IMR-90 (cell line): ENCODE results near the gene PROZ. TPM values are rescaled to one million over a fixed set of nuclear protein-coding genes. Genes with fewer than 3 reads are reported as not detected.

ENCODE experiments used
- ATAC-seq: fragments of 200-7000 bp; cut with Tn5 transposase; 2 replicates; pipeline ENCODE4 v1.9.1; 2020; ENCODE audit warnings: low read depth, mild to moderate bottlenecking, moderate library complexity
- BruUV-seq: library from RNA; stranded (reverse); fragments of 400-500 nt; replicated peaks from 2 replicates; lab custom pipeline; 2021; lab: Mats Ljungman, UMichigan
- CTCF ChIA-PET: fragments of 300-600 bp; formaldehyde crosslinking; extraction: SDS; loops from one replicate; lab custom pipeline; 2021; ENCODE audit warnings: antibody characterized with exemption; lab: Yijun Ruan, JAX
- POLR2A ChIA-PET: fragments of 300-600 bp; sonication (Branson Sonifier 250); formaldehyde crosslinking; loops from one replicate; lab custom pipeline; 2022; ENCODE audit warnings: antibody characterized with exemption; ENCODE audit not compliant: unreplicated experiment; lab: Charles Lee
- DNase-seq: peaks from one replicate; pipeline ENCODE4 v3.0.0; 2013
- H2AFZ ChIP-seq: replicated peaks from 2 replicates; pipeline ENCODE3; 2013; ENCODE audit warnings: low read length, mild to moderate bottlenecking; ENCODE audit not compliant: poor library complexity
- H2AK5ac ChIP-seq: 2 replicates; pipeline ENCODE4 v1.6.1; 2013; ENCODE audit warnings: low read depth, low read length, inconsistent platforms
- H2AK9ac ChIP-seq: replicated peaks from 2 replicates; pipeline ENCODE3; 2013; ENCODE audit warnings: mild to moderate bottlenecking, low read depth, low read length, moderate library complexity; ENCODE audit not compliant: poor library complexity
- H2BK120ac ChIP-seq: 2 replicates; pipeline ENCODE4 v1.6.1; 2013; ENCODE audit warnings: low read depth, low read length, inconsistent platforms
- H2BK15ac ChIP-seq: 3 replicates; pipeline ENCODE4 v1.6.1; 2013; ENCODE audit warnings: low read depth, low read length, inconsistent platforms
- H2BK20ac ChIP-seq: 2 replicates; pipeline ENCODE4 v1.6.1; 2013; ENCODE audit warnings: low read depth, mild to moderate bottlenecking, inconsistent platforms, low read length, moderate library complexity
- H2BK5ac ChIP-seq: 2 replicates; pipeline ENCODE4 v1.6.1; 2013; ENCODE audit warnings: mild to moderate bottlenecking, low read depth, low read length, inconsistent platforms; ENCODE audit not compliant: poor library complexity, severe bottlenecking
- H3K14ac ChIP-seq: replicated peaks from 2 replicates; pipeline ENCODE4 v1.6.1; 2013; ENCODE audit warnings: low read depth, low read length, inconsistent platforms
- H3K18ac ChIP-seq: 2 replicates; pipeline ENCODE4 v1.6.1; 2013; ENCODE audit warnings: low read depth, low read length, control low read depth
- H3K23ac ChIP-seq: 2 replicates; pipeline ENCODE4 v1.6.1; 2013; ENCODE audit warnings: low read depth, low read length, inconsistent platforms
- H3K27ac ChIP-seq: 2 replicates; pipeline ENCODE4 v1.5.1; 2013; ENCODE audit warnings: mild to moderate bottlenecking, control low read depth, low read length; ENCODE audit not compliant: insufficient read depth
- H3K27me3 ChIP-seq: 2 replicates; pipeline ENCODE4 v1.6.1; 2013; ENCODE audit warnings: low read length; ENCODE audit not compliant: control insufficient read depth, insufficient read depth
- H3K36me3 ChIP-seq: 2 replicates; pipeline ENCODE4 v1.6.1; 2013; ENCODE audit warnings: low read length, mixed read lengths; ENCODE audit not compliant: control insufficient read depth, insufficient read depth
- H3K4ac ChIP-seq: 2 replicates; pipeline ENCODE4 v1.6.1; 2013; ENCODE audit warnings: low read depth, low read length, inconsistent platforms
- H3K4me1 ChIP-seq: 2 replicates; pipeline ENCODE4 v1.6.1; 2013; ENCODE audit warnings: low read length, mixed read lengths; ENCODE audit not compliant: control insufficient read depth, insufficient read depth
- H3K4me2 ChIP-seq: 2 replicates; pipeline ENCODE4 v1.6.1; 2013; ENCODE audit warnings: low read depth, mild to moderate bottlenecking, control low read depth, low read length, moderate library complexity
- H3K4me3 ChIP-seq: 2 replicates; pipeline ENCODE4 v1.5.1; 2013; ENCODE audit warnings: low read depth, mild to moderate bottlenecking, control low read depth, low read length, moderate library complexity; ENCODE audit not compliant: insufficient read depth
- H3K56ac ChIP-seq: 2 replicates; pipeline ENCODE4 v1.6.1; 2013; ENCODE audit warnings: low read length, inconsistent platforms; ENCODE audit not compliant: insufficient read depth; ENCODE audit errors: extremely low read depth
- H3K79me1 ChIP-seq, 2 experiments: 2 replicates each; pipeline ENCODE4 v1.6.1; 2013; ENCODE audit warnings: low read length in 2 of 2, inconsistent platforms in 1 of 2, low read depth in 1 of 2
- H3K9ac ChIP-seq: 2 replicates; pipeline ENCODE4 v1.6.1; 2013; ENCODE audit warnings: low read depth, low read length, control low read depth
- H3K9me1 ChIP-seq: 2 replicates; pipeline ENCODE4 v1.6.1; 2013; ENCODE audit warnings: low read length, inconsistent platforms; ENCODE audit not compliant: insufficient read depth
- H3K9me3 ChIP-seq: 2 replicates; pipeline ENCODE4 v1.6.1; 2013; ENCODE audit warnings: low read length; ENCODE audit not compliant: control insufficient read depth, insufficient read depth
- H4K20me1 ChIP-seq: 2 replicates; pipeline ENCODE4 v1.6.1; 2013; ENCODE audit warnings: low read length, inconsistent platforms; ENCODE audit not compliant: insufficient read depth
- H4K5ac ChIP-seq: 2 replicates; pipeline ENCODE4 v1.6.1; 2013; ENCODE audit warnings: mild to moderate bottlenecking, low read depth, low read length, control low read depth
- H4K8ac ChIP-seq, 2 experiments: 2 replicates each; pipeline ENCODE4 v1.6.1; 2013; ENCODE audit warnings: low read depth in 2 of 2, low read length in 2 of 2, control low read depth in 1 of 2, inconsistent platforms in 1 of 2
- H4K91ac ChIP-seq: 2 replicates; pipeline ENCODE4 v1.6.1; 2013; ENCODE audit warnings: low read depth, low read length, inconsistent platforms; ENCODE audit not compliant: insufficient read depth
- WGBS, 2 experiments: methylation state at CpG; one replicate each; pipeline versions ENCODE4 v1.1.5 to v1.1.7; 2013; ENCODE audit warnings: missing lambda C conversion rate in 2 of 2; ENCODE audit not compliant: insufficient read length in 1 of 2; ENCODE audit errors: extremely low coverage in 2 of 2; 5-methylcytosine and 5-hydroxymethylcytosine counted together
- dilution Hi-C: fragments of 300-500 bp; cut with HindIII; formaldehyde crosslinking; loops from one replicate; pipeline ENCODE4 v1.14.3; 2018; ENCODE audit warnings: low sequenced_read_pairs; ENCODE audit not compliant: unreplicated experiment
- in situ Hi-C: fragments of 300-500 bp; cut with MboI; formaldehyde crosslinking; loops from 3 replicates; pipeline ENCODE4 v1.14.3; 2019; ENCODE audit warnings: low sequenced_read_pairs, inconsistent platforms, mixed read lengths
- intact Hi-C: fragments of 100-400 bp; cut with micrococcal nuclease; formaldehyde crosslinking; loops from 2 replicates; pipeline ENCODE4 v1.10.0; 2022
- polyA plus RNA-seq, 3 experiments: library from polyadenylated mRNA; depleted of rRNA; stranded (reverse); fragments of >200 nt; gene quantifications; 2 replicates each; pipeline ENCODE4 v1.2.3, GENCODE V29; 2012; ENCODE audit warnings: low replicate concordance in 1 of 3
- total RNA-seq: library from RNA; depleted of rRNA; stranded (reverse); fragments of >200 nt; gene quantifications from 2 replicates; pipeline ENCODE4 v1.2.3, GENCODE V29; 2012
- TF ChIP-seq, protein P1 (sequence below): fragments of 150-350 bp; IDR thresholded peaks from 2 replicates; pipeline ENCODE4 v1.6.1; 2017; ENCODE audit warnings: mild to moderate bottlenecking, antibody characterized with exemption, low read length, low read depth

Gene PROZ
- total and polyA plus RNA-seq, 2 of the 4 experiments (the other 2 are of a cell fraction) = not detected

GRCh38 chr13:113155982-113156655 lies 2.3 kb upstream of the PROZ start:
- H2AK5ac ChIP-seq = no peak overlapping the region
- TF ChIP-seq, protein P1, sequence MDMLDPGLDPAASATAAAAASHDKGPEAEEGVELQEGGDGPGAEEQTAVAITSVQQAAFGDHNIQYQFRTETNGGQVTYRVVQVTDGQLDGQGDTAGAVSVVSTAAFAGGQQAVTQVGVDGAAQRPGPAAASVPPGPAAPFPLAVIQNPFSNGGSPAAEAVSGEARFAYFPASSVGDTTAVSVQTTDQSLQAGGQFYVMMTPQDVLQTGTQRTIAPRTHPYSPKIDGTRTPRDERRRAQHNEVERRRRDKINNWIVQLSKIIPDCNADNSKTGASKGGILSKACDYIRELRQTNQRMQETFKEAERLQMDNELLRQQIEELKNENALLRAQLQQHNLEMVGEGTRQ = no peak
- H3K27me3 ChIP-seq = no peaks in the 10 kb centered on the region
- no peak overlapping the region for H3K23ac ChIP-seq
- dilution Hi-C loops = no loop called here
- no peak overlapping the region for H3K14ac ChIP-seq
- no peak overlapping the region for H4K5ac ChIP-seq
- no peak overlapping the region for H3K4ac ChIP-seq
- no peak overlapping the region for H3K56ac ChIP-seq
- ATAC-seq = no peak
- no TSS peak for BruUV-seq
- H3K4me1 ChIP-seq = peaks cover 11% of the 10 kb centered on the region
- no peak overlapping the region for H4K8ac ChIP-seq
- DNase-seq = no peak
- H2BK120ac ChIP-seq = no peak overlapping the region
- no peak overlapping the region for H2AK9ac ChIP-seq
- no peak overlapping the region for H2AFZ ChIP-seq
- H3K9me3 ChIP-seq = no peaks in the 10 kb centered on the region
- H3K4me2 ChIP-seq = no peak overlapping the region
- ChIA-PET POLR2A (no interaction called here), CTCF (no interaction called here)
- peaks cover 5% of the 10 kb centered on the region; the same call in 1 of the 2 replicates for H3K9me1 ChIP-seq
- WGBS, 2 experiments = no CpG with 5 or more reads among the region's 9 CpGs
- no peaks in the 10 kb centered on the region for H3K79me1 ChIP-seq
- H2BK15ac ChIP-seq = no peak overlapping the region
- no peak overlapping the region for H3K4me3 ChIP-seq
- H2BK5ac ChIP-seq = no peak overlapping the region
- H3K18ac ChIP-seq = no peak overlapping the region
- H3K27ac ChIP-seq = no peak overlapping the region
- H4K91ac ChIP-seq = no peak overlapping the region
- H4K20me1 ChIP-seq = no peaks in the 10 kb centered on the region
- H3K36me3 ChIP-seq = no peaks in the 10 kb centered on the region
- in situ Hi-C loops = no loop called here
- H3K9ac ChIP-seq = no peak overlapping the region
- H2BK20ac ChIP-seq = no peak overlapping the region
- intact Hi-C loops = no loop called here
